ENCODE measurements around the gene NUDT15.
A peak's percentile ranks its signal among the peaks of the same experiment; 100 is the strongest.
"Not testable (repeated sequence)": the region's sequence is repeated elsewhere in the genome, so short reads cannot be mapped to it uniquely, and the experiment has no call there.

Gene NUDT15

DNA sequence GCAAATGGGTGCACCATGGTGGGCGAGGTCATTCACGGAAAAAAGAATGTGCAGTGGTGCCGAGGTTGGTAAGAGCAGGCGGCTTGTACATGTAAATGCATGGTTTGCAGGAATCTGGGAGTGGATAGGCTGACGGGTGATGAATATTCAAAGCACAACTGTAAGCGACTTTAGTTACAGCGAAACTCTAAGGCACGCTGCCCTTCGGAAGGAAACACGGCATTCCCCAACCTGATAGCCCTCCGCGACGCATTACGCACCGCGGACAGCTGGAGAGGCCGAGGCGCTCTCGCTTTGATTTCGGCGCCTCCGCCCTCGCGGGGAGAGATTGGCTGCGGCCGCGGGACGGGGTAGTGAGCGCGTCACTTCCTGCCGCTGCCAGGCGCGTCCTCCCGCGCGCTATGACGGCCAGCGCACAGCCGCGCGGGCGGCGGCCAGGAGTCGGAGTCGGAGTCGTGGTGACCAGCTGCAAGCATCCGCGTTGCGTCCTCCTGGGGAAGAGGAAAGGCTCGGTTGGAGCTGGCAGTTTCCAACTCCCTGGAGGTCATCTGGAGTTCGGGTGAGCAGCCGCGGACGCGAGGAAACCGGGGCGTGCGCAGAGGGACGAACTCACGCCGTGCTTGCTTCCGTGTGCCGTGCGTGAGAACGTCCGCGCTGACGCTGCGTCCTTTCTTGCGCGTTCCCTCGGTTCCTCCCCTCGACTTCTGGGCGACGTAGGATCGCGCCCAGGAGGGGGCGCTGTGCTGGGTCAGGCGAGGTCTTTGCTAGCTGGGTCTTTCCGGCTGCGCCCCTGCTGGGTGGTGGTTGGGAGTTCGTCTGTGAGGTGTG lies at the start of gene NUDT15:
NUDT15 (plus strand) TSS at position 381 of the 828 bp plus-strand sequence; CDS start at position 402, 21 bp downstream.
- DNase-seq: peak; percentile 96

DNA sequence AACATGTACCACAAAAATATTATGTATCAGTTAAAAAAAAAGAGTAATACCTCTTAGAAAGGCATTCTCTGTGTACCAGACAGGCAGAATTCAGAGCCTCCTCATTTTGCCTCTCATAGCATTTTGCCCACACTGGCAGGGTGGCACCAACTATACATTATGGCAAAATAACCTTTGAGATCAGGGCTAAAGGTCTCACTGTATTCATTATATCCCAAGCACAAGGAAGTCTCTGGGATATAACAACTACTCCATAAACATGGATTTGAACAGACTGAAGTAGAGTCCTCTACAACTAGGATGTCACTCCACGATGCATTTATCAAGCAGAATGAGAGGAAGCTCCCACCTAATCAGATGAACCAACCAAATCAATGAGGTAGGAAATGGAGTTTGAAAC lies 47.1 kb upstream of the NUDT15 start:
- DNase-seq: no peak

DNA sequence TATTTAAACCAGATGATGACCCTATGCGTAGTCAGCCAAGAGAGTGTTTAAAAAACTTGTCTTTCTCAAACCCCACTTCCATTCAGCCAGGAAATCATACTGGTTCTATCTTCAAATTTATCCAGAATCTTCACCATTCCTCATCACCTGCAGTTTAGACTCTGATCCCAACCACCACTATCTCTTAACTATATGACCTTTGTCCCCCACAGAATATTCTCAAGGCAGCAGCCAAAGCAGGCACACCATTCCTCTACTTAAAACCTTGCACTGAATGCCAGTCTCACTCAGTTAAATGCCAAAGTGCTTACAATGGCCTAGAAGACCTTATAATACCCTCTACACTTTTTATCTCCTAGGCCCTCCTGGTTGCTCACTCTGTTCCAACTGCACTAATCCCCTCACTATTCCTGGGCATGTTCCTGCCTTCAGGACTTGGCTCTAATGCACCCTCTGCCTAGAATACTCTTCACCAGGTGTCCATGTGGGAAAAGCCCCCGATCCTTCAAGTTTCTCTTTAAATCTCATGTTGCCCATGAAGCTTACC lies 46.5 kb upstream of the NUDT15 start:
- no peak for DNase-seq

DNA sequence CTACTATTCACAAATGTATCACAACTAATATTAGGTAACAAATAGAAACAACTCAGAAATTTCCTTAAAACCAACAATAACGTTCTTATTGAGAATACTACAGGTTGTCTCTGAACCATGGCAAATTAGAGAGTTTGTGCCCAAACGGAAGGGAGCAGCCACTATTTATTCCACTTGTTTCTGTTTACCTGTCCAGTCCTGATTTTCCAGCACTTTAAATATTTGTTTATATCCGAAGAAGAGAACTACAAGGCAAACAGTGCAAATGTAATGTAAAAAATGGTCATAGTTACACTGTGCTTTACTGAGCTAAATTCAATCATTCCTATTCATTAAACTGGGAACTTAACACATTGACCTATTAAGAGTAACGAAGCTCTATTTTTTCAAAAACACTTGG lies 45.7 kb upstream of the NUDT15 start:
- DNase-seq: no peak

DNA sequence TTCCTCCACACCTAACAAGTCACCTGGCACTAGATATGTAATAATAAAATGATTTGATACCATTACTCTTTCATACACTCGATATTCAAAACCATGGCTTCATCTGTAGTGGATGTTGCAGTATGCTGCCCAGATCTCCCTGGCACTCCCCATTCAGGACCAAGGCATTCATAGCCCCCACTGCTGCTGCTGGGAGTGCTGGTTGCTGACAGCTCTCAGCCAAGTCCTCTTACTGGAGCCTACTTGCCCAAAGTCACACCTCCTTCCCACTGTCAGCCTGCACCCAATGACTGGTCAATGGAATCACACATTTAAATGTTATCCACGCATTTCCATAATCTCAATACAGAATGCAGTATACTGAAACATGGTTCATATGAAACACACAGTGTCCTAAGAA lies 40.1 kb upstream of the NUDT15 start:
- DNase-seq: no peak

DNA sequence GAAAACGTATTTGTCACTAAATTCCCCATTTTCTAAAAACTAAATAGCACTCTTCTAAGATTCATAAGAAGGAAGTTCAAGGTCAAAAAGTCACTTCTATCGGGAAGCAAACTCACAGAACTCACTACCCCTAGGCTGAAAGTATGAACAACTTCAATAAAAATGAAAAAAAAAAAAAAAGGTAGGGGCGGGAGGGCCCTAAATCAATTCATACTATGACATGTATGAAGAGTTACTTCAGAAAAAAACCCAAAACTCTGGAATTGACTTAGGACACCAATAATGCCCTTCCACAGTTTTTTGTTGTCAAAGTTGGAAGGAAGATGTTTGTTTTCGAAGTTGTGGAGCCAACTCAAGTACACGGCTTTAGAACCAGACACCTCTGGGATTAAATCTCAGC lies 37.6 kb upstream of the NUDT15 start:
- no peak for DNase-seq

DNA sequence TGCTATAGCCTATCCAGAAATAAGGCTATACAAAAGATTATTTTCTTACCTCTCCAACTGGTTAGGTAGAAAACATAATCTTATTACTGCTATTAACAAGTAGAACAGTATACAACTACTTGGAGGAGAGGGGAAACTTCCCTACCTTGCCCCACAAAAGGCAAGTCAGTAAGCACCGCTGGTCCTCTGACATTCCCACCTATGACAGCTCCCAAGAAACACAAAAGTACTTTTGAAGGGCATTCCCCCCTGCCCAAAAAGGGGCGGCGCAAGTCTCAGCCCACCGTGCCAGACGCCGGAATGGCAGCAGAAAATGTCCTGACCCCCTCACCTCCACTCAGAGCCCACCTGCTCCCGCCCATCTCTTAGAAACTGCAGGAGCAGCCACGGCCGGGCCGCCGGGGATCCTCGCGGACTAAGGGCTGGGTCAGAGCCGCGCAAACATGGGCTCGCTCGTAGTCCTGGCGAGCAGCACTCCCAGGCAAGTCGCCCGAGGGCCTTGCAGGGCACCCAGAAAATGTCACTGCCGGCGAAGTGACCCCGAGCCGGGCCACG lies 36.9 kb upstream of the NUDT15 start:
- no peak for DNase-seq

DNA sequence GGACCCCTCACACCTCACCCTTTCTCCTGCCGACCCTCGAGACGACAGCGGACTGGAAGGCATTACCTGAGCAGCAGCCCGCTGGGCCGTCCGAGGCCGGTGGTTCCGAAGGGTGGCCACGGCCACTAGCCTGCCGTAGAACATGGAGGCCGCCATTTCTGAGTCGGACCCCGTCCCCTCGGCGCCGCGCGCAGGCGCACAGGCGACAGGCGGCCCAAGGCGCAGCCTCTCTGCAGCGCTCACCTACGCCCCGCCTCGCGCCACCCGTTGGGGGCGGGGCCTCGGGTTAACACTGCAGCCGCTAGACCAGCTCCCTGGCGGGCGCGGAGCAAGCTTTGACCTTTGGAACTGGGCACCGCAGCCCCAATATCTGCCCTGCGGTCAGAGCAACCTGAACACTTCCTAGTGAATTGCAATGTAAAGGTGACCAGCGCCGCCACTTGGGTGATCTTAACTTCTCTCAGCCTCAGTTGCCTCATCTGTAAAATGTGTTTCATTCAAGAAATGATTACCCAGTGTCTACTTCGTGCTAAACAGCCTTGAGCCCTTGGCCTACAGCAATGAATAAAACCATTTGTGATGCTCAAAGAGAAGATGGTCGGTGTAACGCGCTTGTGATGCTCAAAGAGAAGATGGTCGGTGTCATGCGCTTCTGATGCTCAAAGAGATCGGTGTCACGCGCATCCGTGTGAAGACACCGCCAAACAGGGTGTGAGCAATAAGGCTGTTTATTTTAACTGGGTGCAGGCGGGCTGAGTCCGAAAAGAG lies 36.2 kb upstream of the NUDT15 start, which contains the start of gene SUCLA2:
SUCLA2 (minus strand) TSS at position 160 of the 768 bp plus-strand sequence; CDS start at position 156, 4 bp downstream.
- peak; percentile 85 for DNase-seq

DNA sequence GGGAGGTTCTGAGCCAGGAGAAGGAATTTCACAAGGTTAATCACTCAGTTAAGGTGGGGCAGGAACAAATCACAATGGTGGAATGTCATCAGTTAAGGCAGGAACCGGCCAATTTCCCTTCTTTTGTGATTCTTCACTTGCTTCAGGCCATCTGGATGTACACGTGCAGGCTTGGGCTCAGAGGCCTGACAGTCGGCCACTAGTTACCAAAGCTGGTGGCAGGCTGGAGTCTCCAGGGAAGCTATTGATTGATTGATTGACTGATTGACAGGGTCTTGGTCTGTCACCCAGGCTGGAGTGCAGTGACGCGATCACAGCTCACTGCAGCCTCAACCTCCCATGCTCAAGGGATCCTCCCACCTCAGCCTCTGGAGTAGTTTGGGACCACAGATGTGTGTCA lies 35.5 kb upstream of the NUDT15 start:
- DNase-seq: not testable (repeated sequence)

DNA sequence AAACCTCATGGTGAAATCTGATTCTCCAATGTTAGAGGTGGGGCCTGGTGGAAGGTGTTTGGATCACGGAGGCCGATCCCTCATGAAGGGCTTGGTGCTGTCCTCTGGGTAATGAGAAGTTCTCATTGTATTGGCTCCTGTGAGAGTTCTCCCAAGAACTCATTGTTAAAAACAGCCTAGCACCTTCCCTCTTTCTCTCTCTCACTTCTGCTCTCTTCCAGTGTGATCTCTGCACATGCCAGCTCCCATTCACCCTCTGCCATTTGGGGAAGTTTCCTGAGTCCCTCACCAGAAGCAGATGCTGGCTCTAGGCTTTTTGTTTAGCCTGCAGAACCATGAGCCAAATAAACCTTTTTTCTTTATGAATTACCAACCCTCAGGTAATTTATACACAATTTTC lies 33.3 kb upstream of the NUDT15 start:
- DNase-seq: no peak

DNA sequence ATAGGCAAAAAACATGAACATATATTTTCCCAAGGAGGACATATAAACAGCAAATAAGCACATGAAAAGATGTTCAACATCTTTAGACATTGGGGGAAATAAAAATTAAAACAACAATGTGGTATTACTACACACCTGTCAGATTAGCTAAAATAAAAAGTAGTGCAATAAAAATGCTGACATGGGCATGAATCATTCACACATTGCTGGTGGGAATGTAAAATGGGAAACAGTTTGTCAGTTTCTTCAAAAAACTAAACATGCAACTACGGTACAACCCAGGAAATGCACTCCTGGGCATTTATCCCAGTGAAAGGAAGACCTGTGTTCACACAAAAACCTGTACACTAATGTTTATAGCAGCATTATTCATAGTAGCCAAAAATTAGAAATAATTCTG lies 31.1 kb upstream of the NUDT15 start:
- no peak for DNase-seq

DNA sequence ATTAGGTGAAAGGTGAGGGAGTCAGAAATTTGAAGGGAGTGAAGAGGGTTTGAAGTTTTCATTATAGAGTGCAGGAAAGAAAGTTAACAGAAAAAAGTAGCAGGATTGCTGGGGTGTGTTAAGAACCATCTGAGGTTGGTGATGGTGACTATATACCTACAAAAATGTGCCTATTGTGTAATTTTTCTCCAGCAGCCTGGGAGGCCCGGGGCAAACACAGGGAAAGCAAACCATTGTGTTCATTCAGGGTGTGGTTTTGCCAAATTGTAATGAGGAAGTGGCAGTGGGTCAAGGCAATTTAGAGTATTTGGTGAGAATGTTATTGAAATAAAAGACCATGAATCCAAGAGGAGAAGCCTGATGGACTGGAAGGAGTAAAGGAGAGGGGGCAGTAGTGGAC lies 28.2 kb upstream of the NUDT15 start:
- peak; percentile 77 for DNase-seq

DNA sequence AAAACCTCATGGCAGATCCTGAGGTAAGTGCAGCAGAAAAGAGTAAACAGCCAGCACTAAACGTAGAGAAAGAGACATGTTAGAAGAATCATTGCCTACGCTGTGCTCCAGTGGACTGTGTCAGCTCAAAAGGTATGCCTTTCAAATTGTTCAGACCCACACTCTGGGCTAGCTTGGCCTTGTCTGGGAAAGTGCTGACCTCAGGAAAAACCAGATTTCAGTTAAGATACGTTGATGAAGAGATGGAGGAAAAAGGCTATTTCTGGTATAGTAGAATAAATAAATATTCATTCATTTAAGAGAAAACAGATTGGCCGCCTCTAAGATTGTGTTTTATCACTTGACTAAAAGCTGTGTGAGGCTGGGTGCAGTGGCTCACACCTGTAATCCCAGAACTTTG lies 26.8 kb upstream of the NUDT15 start:
- no peak for DNase-seq

DNA sequence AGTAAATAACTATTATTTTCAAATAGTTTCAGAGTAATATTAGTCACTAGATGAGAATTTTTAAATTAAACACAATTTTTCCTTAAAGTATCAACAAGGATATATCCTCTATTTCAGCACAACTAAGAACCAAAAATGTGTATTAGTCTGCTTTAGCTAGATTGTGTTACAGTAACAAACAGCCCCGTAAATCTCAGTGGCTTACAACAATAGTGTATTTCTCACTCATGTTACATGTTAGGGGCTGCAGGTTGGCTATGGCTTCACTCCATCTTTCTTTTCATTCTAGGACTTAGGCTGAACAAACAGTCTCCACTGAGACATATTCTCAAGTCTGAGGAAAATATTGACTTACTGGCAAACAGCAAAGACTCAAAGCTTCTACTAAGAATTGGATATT lies 24.9 kb upstream of the NUDT15 start:
- no peak for DNase-seq

DNA sequence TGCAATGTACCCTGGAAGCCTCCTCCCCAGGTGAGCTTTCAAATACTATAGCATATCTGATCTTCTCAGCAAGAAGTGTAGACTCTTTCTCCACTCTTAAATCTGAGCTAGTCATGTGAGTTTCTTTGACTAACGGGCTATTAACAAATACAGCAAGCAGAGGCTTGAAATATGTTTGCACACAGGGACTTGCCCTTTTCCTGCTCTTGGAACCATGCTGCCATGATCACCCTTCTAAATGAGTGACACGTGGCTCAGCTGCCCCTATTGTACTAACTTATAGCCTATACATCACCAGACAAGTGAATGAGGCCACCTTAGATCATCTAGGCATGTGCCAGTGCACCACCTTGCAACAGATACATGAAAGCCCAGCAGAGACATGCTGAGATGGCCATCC lies 23.2 kb upstream of the NUDT15 start:
- no peak for DNase-seq

DNA sequence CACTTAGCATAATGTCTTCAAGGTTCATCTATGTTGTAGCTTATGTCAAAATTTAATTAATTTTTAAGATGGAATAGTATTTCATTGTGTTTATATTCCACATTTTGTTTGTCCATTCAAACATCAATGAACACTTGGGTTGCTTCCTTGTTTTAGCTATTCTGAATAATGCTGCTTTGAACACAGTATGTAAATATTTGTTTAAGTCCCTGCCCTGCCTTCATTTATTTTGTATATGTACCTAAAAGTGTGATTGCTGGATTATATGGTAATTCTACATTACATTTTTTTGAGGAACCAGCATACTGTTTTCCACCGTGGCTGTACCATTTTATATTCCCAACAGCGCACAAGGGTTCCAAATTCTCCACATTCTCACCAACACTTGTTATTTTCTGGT lies 18.9 kb upstream of the NUDT15 start:
- no peak for DNase-seq

DNA sequence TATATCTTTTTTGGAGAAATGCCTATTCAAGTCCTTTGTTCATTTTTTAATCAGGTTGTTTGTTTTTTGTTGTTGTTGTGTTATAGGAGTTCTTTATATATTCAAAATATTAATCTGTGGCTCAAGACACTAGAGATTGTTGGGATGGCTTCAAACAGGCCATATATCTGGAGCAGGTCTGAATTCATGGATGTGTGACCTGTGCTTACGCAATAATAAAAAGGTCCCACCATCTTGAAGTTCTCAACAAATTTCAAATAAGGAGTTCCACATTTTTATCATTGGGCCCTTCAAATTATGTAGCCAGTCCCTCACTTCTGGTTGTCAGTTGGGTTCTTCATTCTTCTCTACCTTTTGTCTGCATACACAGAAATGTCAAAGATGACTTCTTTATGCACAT lies 17.7 kb upstream of the NUDT15 start:
- DNase-seq: no peak

DNA sequence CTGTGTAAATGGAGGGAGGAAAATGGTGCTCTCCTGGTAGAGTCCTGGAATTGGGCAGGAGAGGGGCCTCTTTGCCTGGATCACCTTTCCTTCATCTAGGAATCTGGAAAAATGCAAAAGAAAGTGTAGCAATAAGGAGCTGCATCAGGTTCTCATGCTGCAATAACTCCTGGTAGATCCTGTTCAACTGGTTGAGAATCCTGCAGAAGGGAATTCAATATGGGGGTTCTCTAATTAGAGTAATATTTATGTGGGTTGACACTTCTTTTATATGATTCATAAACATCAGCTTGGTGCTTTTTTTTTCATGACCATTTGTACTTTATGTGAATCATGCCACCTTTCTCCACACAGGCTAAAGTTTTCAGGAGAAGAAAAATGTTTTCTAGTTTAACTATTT lies 9.5 kb upstream of the NUDT15 start:
- no peak for DNase-seq

DNA sequence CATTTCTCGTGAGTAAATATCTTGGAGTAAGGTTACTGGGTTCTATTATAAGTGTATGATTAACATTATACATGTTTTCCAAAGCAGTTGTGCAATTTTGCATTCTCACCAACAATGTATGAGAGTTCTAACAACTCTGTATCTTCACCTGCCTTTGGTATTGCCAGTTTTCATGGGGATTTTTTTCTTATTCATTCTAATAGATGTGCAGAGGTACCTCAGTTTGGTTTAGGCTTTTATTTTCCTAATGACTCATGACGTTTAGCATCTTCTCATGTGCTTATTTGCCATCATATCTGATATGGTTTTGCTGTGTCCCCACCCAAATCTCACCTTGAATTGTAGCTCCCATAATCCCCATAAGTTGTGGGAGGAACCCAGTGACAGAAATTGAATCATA lies 7.7 kb upstream of the NUDT15 start:
- no peak for DNase-seq

DNA sequence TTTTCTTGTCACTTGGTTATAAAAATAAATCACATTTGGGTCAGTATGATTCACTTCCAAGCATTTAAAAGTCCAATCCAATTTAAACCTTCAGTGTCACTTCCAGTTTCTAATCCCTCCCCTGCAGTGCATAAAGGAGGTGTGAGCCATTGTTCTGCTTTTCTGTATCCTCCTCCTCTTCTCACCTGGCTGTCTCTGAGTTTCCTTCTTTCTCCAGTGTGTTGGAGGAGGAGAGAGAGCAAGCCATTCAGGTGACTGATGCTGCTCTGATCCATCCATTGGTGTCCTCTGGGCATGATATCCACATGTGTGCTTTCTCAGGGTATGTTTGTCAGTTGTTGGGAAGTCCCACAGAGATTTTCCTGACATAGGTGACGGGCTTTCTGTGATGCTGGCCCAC lies 1.2 kb downstream of the NUDT15 start:
- no peak for DNase-seq

DNA sequence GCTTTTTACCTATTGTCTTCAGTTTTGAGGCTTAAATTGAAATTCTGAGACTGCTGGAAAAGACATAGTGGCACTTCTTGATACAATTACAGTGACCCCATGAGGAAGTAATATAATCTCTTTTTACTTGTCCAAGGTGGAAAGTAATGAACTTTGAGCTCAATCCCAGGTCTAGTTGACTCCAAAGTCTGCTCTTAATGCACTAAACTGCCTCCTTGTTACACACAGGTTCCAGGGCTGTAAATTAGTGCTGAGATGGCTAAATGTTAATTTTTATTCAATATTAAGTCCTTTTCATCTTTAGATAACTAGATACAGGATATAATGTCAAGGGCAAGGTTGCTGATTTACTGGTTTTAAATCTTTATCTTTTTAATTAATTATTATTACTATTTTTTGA lies 2.5 kb downstream of the NUDT15 start:
- DNase-seq: no peak

DNA sequence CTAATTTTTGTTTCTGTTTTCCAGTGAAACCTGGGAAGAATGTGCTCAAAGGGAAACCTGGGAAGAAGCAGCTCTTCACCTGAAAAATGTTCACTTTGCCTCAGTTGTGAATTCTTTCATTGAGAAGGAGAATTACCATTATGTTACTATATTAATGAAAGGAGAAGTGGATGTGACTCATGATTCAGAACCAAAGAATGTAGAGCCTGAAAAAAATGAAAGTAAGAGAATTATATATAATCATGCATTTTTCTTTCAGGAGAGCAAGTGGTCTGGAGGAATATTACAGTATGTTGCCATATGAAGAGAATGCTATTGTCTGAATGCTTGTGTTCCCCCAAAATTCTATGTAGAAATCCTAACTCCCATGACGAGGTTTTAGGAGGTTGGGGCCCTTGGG lies 3.4 kb downstream of the NUDT15 start:
- peak; percentile 35 for DNase-seq

DNA sequence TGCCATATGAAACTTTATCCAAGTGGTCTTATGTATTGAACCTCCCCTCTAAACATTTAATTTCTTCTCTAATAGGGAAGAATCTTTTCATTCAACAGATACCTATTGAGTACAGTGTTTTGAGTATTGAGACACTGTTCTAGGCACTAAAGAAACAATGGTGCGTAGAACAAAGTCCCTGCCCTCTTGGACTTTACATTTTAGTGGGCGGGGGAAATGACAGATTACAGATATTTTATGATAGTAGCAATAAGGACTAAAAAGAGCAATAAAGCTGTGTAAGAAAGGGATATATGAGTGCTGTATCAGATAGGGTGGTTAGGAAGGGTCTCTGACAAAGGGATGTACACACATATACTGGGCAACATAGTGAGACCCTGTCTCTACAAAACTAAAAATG lies 5.4 kb downstream of the NUDT15 start:
- DNase-seq: no peak

Measured in fibroblast of skin of right quadriceps (primary cell).